CD14-positive monocyte (primary cell): Measurements from ENCODE around the gene ZFHX3. TPM values are rescaled to one million over a fixed set of nuclear protein-coding genes. Genes with fewer than 3 reads are reported as not detected.

Experiments used
- DNase-seq, 3 donors: peaks; one replicate each; pipeline ENCODE4 v3.0.0-alpha.2; 2011 to 2022
- H2AFZ ChIP-seq: 2 replicates; pipeline ENCODE4 v1.6.0; 2012; ENCODE audit warnings: mild to moderate bottlenecking, low read depth, low read length, inconsistent platforms; ENCODE audit not compliant: insufficient read depth, poor library complexity, severe bottlenecking
- H3K27ac ChIP-seq, 2 donors: 1 replicate in 1 of 2; 2 replicates in 1 of 2; pipeline ENCODE4 v1.5.1; 2012 to 2013; ENCODE audit warnings: low read length in 2 of 2, control low read depth in 1 of 2, inconsistent platforms in 1 of 2, low read depth in 1 of 2, mild to moderate bottlenecking in 1 of 2
- H3K27me3 ChIP-seq, 2 donors: one replicate each; pipeline versions ENCODE4 v1.6.0 to v1.6.1; 2011 to 2013; ENCODE audit warnings: low read length in 2 of 2; ENCODE audit not compliant: control insufficient read depth in 2 of 2, insufficient read depth in 2 of 2
- H3K36me3 ChIP-seq, 2 donors: replicated peaks in 1 of 2; 1 replicate in 1 of 2; 2 replicates in 1 of 2; pipeline versions ENCODE4 v1.5.1 to v1.6.1; 2012 to 2013; ENCODE audit warnings: low read length in 2 of 2, control low read depth in 1 of 2, inconsistent platforms in 1 of 2, mild to moderate bottlenecking in 1 of 2; ENCODE audit not compliant: insufficient read depth in 2 of 2, control insufficient read depth in 1 of 2
- H3K4me1 ChIP-seq, 2 donors: 1 replicate in 1 of 2; 2 replicates in 1 of 2; pipeline versions ENCODE4 v1.5.1 to v1.6.1; 2012 to 2013; ENCODE audit warnings: low read length in 2 of 2, control low read depth in 1 of 2, inconsistent platforms in 1 of 2, mild to moderate bottlenecking in 1 of 2, moderate library complexity in 1 of 2; ENCODE audit not compliant: insufficient read depth in 2 of 2, control insufficient read depth in 1 of 2
- H3K4me2 ChIP-seq: replicated peaks from 2 replicates; pipeline ENCODE3; 2012; ENCODE audit warnings: low read length, moderate library complexity, mild to moderate bottlenecking; ENCODE audit not compliant: poor library complexity, severe bottlenecking; ENCODE audit errors: extremely low read depth
- H3K4me3 ChIP-seq, 3 experiments: fragments of 200-600 bp in 1 of 3; sonication (generic) in 1 of 3; replicated peaks in 1 of 3; 1 replicate in 2 of 3; 2 replicates in 1 of 3; pipeline ENCODE4 v1.5.1; 2011 to 2013; ENCODE audit warnings: low read length in 3 of 3, mild to moderate bottlenecking in 3 of 3, control low read depth in 2 of 3, low read depth in 2 of 3, inconsistent platforms in 1 of 3, moderate library complexity in 1 of 3
- H3K79me2 ChIP-seq: 2 replicates; pipeline ENCODE4 v1.6.0; 2012; ENCODE audit warnings: mild to moderate bottlenecking, control low read depth, inconsistent platforms, low read length, moderate library complexity; ENCODE audit not compliant: insufficient read depth
- H3K9ac ChIP-seq: 2 replicates; pipeline ENCODE4 v1.6.0; 2017; ENCODE audit warnings: low read length, mild to moderate bottlenecking; ENCODE audit not compliant: insufficient read depth, poor library complexity, severe bottlenecking
- H3K9me3 ChIP-seq, 2 donors: replicated peaks in 1 of 2; 1 replicate in 1 of 2; 2 replicates in 1 of 2; pipeline versions ENCODE4 v1.5.1 to v1.6.1; 2012 to 2013; ENCODE audit warnings: low read length in 2 of 2, control low read depth in 1 of 2; ENCODE audit not compliant: control insufficient read depth in 1 of 2, insufficient read depth in 1 of 2
- H4K20me1 ChIP-seq: 2 replicates; pipeline ENCODE4 v1.6.0; 2012; ENCODE audit warnings: mild to moderate bottlenecking, low read length, control low read depth, moderate library complexity; ENCODE audit not compliant: insufficient read depth
- H3K27ac Mint-ChIP-seq, 7 donors: one replicate each; pipeline ENCODE4 v1.8.0; 2020; ENCODE audit warnings: mild to moderate bottlenecking in 7 of 7, mixed read lengths in 7 of 7, moderate library complexity in 6 of 7, inconsistent platforms in 2 of 7
- H3K27me3 Mint-ChIP-seq, 3 donors: one replicate each; pipeline ENCODE4 v1.8.0; 2021 to 2022; ENCODE audit warnings: low read depth in 3 of 3, mild to moderate bottlenecking in 3 of 3, mixed read lengths in 3 of 3, moderate library complexity in 3 of 3, inconsistent platforms in 1 of 3
- H3K36me3 Mint-ChIP-seq, 2 donors: one replicate each; pipeline ENCODE4 v1.8.0; 2020; ENCODE audit warnings: mixed read lengths in 2 of 2, inconsistent platforms in 1 of 2, mild to moderate bottlenecking in 1 of 2
- H3K4me1 Mint-ChIP-seq: one replicate; pipeline ENCODE4 v1.8.0; 2020; ENCODE audit warnings: mild to moderate bottlenecking, mixed read lengths
- H3K4me3 Mint-ChIP-seq, 2 donors: one replicate each; pipeline ENCODE4 v1.8.0; 2020; ENCODE audit warnings: mild to moderate bottlenecking in 2 of 2, mixed read lengths in 2 of 2, moderate library complexity in 1 of 2
- H3K9me3 Mint-ChIP-seq, 7 donors: one replicate each; pipeline ENCODE4 v1.8.0; 2020 to 2022; ENCODE audit warnings: mixed read lengths in 7 of 7, mild to moderate bottlenecking in 6 of 7, moderate library complexity in 6 of 7, inconsistent platforms in 2 of 7
- CTCF ChIP-seq: fragments of 200-600 bp; IDR thresholded peaks from one replicate; pipeline ENCODE4 v1.8.0; 2022; ENCODE audit warnings: antibody characterized with exemption, mild to moderate bottlenecking
- WGBS: methylation state at CpG from one replicate; pipeline ENCODE4 v1.1.5; 2013; ENCODE audit warnings: missing lambda C conversion rate; ENCODE audit not compliant: insufficient coverage; 5-methylcytosine and 5-hydroxymethylcytosine counted together
- intact Hi-C, 2 donors: fragments of 100-400 bp; cut with micrococcal nuclease; formaldehyde crosslinking; loops; one replicate each; pipeline versions ENCODE4 v1.15.0 to v1.15.1; 2023
- polyA plus RNA-seq, 3 donors: library from polyadenylated mRNA; depleted of rRNA in 1 of 3; unstranded in 2 of 3; stranded (reverse) in 1 of 3; fragments of 300-500 nt in 2 of 3; fragments of >200 nt in 1 of 3; fragmentation: Illumina TruSeq in 2 of 3; gene quantifications; 1 replicate in 2 of 3; 2 replicates in 1 of 3; pipeline ENCODE4 v1.2.3, GENCODE V29; 2012 to 2021

Gene ZFHX3
- polyA plus RNA-seq, 3 donors: 0.42 to 4.2 (median 0.43) TPM

- Histone ChIP-seq H3K9ac (no peak overlapping the region), H3K4me2 (no peak overlapping the region), H3K27me3 (no peaks in the 10 kb centered on the region), H3K36me3 (no peaks in the 10 kb centered on the region), H3K79me2 (peaks cover 44% of the 10 kb centered on the region), H3K4me3 (no peak overlapping the region), H3K4me1 (peaks cover 35 to 40% of the 10 kb centered on the region in 2 donors), H4K20me1 (peaks cover 20% of the 10 kb centered on the region), H3K27ac (no peak overlapping the region), H3K9me3 (no peaks in the 10 kb centered on the region), H2AFZ (no peak overlapping the region)
- Mint-ChIP-seq H3K4me3 (no peak overlapping the region), H3K9me3 (peaks cover 0 to 2% (median 0%) of the 10 kb centered on the region in 7 donors), H3K4me1 (peaks cover 49% of the 10 kb centered on the region), H3K27me3 (peaks cover 11 to 23% (median 12%) of the 10 kb centered on the region in 3 donors), H3K27ac (no peak overlapping the region), H3K36me3 (peaks cover 4 to 9% of the 10 kb centered on the region in 2 donors)
- intact Hi-C loops: loop anchor here (5.0 to 10.0 kb wide), 3 partner anchors 72 to 215 kb away; no protein-coding TSS in a partner anchor
- no peak for TF ChIP-seq CTCF
- no peak for DNase-seq
- 88% methylated on average over 4 of the region's 4 CpGs for WGBS
These were observed 1.6 kb upstream of the ZFHX3 start for GRCh38 chr16:73049511-73049910.

GRCh38 chr16:73049091-73049490 lies 1.2 kb upstream of the ZFHX3 start:
- DNase-seq: no peak
- Mint-ChIP-seq H3K9me3 (peaks cover 0 to 2% (median 0%) of the 10 kb centered on the region in 7 donors), H3K4me1 (peaks cover 45% of the 10 kb centered on the region), H3K27me3 (peaks cover 7 to 19% (median 8%) of the 10 kb centered on the region in 3 donors), H3K36me3 (peaks cover 4 to 7% of the 10 kb centered on the region in 2 donors), H3K27ac (peak overlapping the region; percentile 73 to 93 (median 82)), H3K4me3 (peak overlapping the region; percentile 64 to 87)
- no peaks in the 10 kb centered on the region for H3K27me3 ChIP-seq
- intact Hi-C loops: loop anchor here (5.0 to 10.0 kb wide), 3 partner anchors 72 to 214 kb away; no protein-coding TSS in a partner anchor
- H3K79me2 ChIP-seq: peaks cover 40% of the 10 kb centered on the region
- no peak for TF ChIP-seq CTCF
- H3K4me1 ChIP-seq: peaks cover 30 to 36% of the 10 kb centered on the region in 2 donors
- peak overlapping the region in 1 of 3 experiments; percentile 82 for H3K4me3 ChIP-seq
- peak overlapping the region; percentile 88 for H2AFZ ChIP-seq
- no peaks in the 10 kb centered on the region for H3K9me3 ChIP-seq
- peak overlapping the region; percentile 88 for H3K9ac ChIP-seq
- H3K4me2 ChIP-seq: peak overlapping the region; percentile 90
- H3K27ac ChIP-seq: peak overlapping the region; percentile 74 to 91
- H3K36me3 ChIP-seq: no peaks in the 10 kb centered on the region
- WGBS: 79% methylated on average over 4 of the region's 8 CpGs
- peaks cover 24% of the 10 kb centered on the region for H4K20me1 ChIP-seq
